Measurements from ENCODE around the gene UMPS.
A peak's percentile ranks its signal among the peaks of the same experiment; 100 is the strongest.
"Not testable (repeated sequence)": the region's sequence is repeated elsewhere in the genome, so short reads cannot be mapped to it uniquely, and the experiment has no call there.

The UMPS gene

GRCh38 chr3:124730129-124730940 lies at the start of gene UMPS:
Gene UMPS (plus strand): TSS chr3:124730452. CDS start chr3:124730472, 20 bp downstream.
- DNase-seq: peak; percentile 83

GRCh38 chr3:124680521-124680920 lies 49.7 kb upstream of the UMPS start:
- DNase-seq: no peak

DNA sequence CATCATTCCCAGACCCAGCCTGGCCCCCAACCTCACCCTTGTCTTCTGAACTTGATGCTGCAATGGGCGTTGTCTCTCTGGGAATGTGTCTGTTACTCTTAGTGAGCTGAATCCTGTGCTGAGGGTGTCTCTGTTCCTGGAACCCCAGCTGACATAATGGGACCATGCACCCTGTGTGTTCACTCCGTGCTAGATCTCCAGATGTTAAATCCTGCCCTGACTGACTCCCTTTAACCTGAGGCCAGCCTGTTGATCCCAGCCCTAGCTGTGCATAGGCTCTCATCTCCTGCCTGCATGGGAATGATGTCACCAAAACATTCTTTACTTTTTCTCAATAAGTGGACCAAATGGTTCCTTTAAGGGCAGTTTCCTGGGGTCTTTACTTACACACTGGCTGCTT lies 48.0 kb upstream of the UMPS start:
- DNase-seq: no peak

DNA sequence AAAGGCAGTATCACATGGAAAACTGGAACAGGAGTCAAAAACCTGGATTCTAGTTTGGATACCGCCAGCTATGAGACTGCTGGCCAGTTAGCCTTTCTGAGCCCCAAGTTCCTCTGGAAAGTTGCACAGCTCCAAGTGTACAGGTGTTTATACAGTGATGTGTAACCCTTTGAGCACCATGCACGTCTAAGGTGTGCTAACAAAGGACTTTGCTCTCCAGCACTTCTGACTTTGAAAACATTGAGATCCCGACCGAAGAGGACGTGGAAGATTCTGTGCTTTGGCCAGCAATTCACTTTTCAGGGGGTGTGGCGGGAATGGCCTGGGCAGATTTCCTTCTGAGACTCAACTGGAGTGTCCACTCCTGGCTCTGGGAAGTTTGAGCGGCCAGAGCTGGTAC lies 45.8 kb upstream of the UMPS start:
- no peak for DNase-seq

GRCh38 chr3:124685067-124685466 lies 45.2 kb upstream of the UMPS start:
- no peak for DNase-seq

DNA sequence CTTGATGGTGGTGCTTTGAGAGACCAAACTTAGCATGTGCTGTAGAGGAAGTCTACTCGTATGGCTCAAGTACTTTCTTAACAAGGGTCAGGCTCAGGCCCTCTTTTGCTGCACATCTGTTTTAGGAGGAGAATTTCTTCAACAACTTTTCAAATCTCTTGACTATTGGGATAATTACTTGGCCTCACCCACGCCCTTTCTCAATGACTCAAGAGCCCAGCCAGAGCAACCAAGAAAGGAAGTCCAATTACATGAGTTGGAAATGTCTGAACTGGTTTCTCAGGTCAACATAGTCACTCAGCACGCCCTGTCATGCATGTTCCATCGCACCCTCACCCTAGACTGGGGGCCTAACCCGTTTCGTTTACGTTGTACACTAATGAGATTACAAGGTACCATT lies 44.8 kb upstream of the UMPS start:
- no peak for DNase-seq

DNA sequence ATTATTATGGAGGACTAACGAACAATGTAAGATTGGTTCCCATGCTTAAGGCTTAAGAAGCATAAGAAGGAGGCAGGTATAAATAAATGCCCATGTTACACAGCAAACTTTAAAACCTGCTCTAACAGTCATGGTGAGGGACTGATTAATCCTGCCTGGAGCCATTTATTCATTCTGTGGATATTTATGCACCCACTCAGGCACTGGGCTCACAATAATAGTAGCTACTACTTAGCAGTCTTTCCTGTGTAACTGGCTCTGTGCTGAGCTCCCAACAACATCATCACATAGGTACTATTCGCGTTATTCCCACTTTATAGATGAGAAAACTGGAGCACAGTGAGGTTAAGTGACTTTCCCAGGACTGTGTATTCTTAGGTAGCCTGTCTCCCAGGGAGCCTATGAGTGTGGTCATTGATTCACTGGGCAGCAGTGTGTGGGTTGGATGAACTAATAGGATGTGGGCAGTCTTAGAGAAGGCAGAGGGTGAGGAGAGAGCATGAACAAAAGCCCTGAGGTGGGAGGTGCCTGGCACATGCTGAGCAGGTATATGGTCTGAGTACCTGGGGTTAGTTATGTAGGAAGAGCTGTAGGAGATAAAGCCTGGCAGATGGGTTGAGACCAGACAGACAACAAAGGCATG lies 44.1 kb upstream of the UMPS start:
- DNase-seq: no peak

- peak; percentile 48 for DNase-seq
Observed at GRCh38 chr3:124688581-124689454, 41.4 kb upstream of the UMPS start.

DNA sequence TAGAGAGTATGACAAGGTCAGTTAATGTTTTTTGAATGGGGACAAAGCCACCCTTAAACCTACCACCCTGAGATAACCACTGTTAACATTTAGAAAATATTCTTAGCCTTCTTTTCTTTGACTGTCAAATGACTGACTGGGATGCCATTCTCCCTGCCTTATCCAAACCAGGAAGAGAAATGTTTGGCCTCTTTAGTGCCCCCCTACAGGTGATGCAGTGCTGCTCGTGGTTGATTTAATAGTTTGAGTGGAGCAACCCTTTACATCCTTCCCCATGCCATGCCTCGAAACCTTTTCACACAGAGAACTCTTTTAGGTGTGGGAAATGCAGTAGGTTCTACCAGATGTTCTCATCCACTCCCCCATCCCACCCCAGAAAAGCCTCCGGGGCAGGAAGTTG lies 38.7 kb upstream of the UMPS start:
- DNase-seq: no peak

- no peak for DNase-seq
Observed at GRCh38 chr3:124694486-124694885, 35.8 kb upstream of the UMPS start.

GRCh38 chr3:124695369-124695768 lies 34.9 kb upstream of the UMPS start:
- no peak for DNase-seq

- no peak for DNase-seq
Observed at GRCh38 chr3:124696006-124696405, 34.2 kb upstream of the UMPS start.

DNA sequence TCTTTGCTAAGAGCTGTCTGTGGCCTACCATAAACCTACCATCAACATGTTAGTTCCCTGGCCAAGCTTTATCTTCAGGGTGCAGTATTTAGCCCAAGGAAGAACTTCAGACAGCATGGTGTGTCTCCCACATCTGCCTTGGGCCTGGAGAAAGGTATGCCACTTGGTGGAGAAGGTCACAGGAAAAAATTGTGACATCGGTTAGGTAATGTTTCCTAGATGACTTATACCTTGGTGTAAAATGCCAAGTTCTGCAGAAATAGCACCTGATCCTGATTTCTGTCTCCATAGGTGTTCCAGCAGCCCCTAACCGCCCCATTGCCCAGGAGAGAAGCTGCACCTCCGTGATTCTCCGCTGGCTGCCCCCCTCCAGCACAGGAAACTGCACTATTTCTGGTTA lies 33.0 kb upstream of the UMPS start:
- no peak for DNase-seq

DNA sequence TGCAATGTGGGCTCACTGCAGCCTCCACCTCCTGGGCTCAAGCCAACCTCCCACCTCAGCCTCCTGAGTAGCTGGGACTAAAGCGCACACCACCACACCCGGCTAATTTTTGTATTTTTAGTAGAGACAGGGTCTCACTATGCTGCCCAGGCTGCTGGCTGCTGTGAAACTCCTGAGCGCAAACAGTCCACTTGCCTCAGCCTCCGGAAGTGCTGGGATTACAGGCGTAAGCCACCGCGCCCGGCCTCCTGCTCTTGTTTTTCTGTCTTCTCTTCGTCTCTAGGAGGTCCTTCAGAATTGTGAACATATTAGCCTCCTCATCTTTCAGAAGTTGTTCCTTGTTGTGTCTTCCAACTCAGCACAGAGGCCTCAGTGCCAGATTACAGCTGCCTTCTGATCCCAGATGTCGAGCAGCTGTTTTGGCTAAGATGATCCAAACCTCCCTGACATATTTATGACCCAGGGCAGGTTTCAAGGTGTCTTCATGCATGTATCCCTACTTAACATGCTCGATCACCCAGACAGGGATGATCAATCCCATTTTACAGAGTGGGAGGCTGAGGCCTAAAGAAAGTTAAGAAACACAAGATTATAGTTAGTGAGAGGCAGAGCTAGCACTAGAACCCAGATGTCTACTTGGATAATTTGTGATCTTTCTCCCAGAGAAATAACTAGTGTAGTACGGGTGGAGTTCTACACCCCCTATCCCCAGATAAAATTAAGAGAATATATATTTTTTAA lies 32.1 kb upstream of the UMPS start:
- no peak for DNase-seq

- no peak for DNase-seq
Observed at GRCh38 chr3:124699051-124699450, 31.2 kb upstream of the UMPS start.

- DNase-seq: no peak
Observed at GRCh38 chr3:124699686-124700396, 30.4 kb upstream of the UMPS start.

GRCh38 chr3:124700880-124701684 lies 29.2 kb upstream of the UMPS start:
- DNase-seq: no peak

- DNase-seq: no peak
Observed at GRCh38 chr3:124701687-124702086, 28.6 kb upstream of the UMPS start.

DNA sequence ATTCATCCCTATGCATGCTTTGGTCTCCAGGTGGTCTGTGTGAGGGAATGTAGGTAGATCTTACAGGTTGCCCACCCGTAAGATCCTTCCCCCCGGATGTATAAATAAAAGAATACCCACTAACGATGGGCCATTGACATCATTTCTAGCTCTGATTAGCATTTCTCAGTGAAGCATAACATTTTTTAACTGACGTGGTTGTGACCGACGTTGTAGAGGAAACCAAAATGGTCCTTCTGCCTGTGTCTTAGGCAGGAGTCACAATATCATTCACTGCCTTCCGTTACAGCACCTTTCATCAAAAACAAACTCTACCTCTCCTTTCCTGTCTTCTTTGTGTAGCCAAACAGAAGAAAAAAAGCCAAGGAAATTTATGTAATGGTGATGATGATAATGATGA lies 27.3 kb upstream of the UMPS start:
- no peak for DNase-seq

GRCh38 chr3:124705552-124705951 lies 24.7 kb upstream of the UMPS start:
- no peak for DNase-seq

- DNase-seq: not testable (repeated sequence)
Observed at GRCh38 chr3:124707223-124707622, 23.0 kb upstream of the UMPS start.
